K562 (cell line): Measurements from ENCODE around the gene SLC16A13.

Source experiments
- EGR1 ChIP-seq: fragments of 450-650 bp; conservative IDR thresholded peaks from 2 replicates; pipeline ENCODE4 v1.6.1; 2017; ENCODE audit warnings: mild to moderate bottlenecking
- SNIP1 ChIP-seq: fragments of 450-650 bp; IDR thresholded peaks from 2 replicates; pipeline ENCODE4 v1.7.1; 2017; ENCODE audit warnings: low read depth, mild to moderate bottlenecking
- TF ChIP-seq, protein P1 (sequence below): sonication (generic); formaldehyde crosslinking; IDR thresholded peaks from 2 replicates; pipeline ENCODE4 v1.9.0; 2022; ENCODE audit warnings: mild to moderate bottlenecking, missing genetic modification reagents

GRCh38 chr17:7011942-7012254, 23.9 kb upstream of the SLC16A13 start:
- TF ChIP-seq, protein P1, sequence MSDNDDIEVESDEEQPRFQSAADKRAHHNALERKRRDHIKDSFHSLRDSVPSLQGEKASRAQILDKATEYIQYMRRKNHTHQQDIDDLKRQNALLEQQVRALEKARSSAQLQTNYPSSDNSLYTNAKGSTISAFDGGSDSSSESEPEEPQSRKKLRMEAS (CRISPR knock-in tag): no peak
- TF ChIP-seq SNIP1 (no peak), EGR1 (no peak)
